Trophoblast cell (in vitro differentiated cells and primary cell): ENCODE measurements around the gene ZNF322.

Source experiments
- DNase-seq, 2 donors: peaks; one replicate each; pipeline ENCODE4 v3.0.0-alpha.2; 2016
- H2AFZ ChIP-seq: 2 replicates; pipeline ENCODE4 v1.6.1; 2013; ENCODE audit warnings: low read length, moderate library complexity, mild to moderate bottlenecking; ENCODE audit not compliant: insufficient read depth, poor library complexity
- H2AK5ac ChIP-seq: 2 replicates; pipeline ENCODE4 v1.6.1; 2013; ENCODE audit warnings: mild to moderate bottlenecking, low read length
- H2BK120ac ChIP-seq: 2 replicates; pipeline ENCODE4 v1.6.1; 2013; ENCODE audit warnings: low read length, mild to moderate bottlenecking, moderate library complexity; ENCODE audit not compliant: insufficient read depth, poor library complexity
- H2BK12ac ChIP-seq: 2 replicates; pipeline ENCODE4 v1.6.1; 2013; ENCODE audit warnings: mild to moderate bottlenecking, low read length, moderate library complexity
- H2BK5ac ChIP-seq: 2 replicates; pipeline ENCODE4 v1.6.1; 2013; ENCODE audit warnings: low read length, low read depth, moderate library complexity, mild to moderate bottlenecking; ENCODE audit not compliant: poor library complexity
- H3K14ac ChIP-seq: 2 replicates; pipeline ENCODE4 v1.6.1; 2013; ENCODE audit warnings: mild to moderate bottlenecking, low read length
- H3K18ac ChIP-seq: 2 replicates; pipeline ENCODE4 v1.6.1; 2013; ENCODE audit warnings: mild to moderate bottlenecking, low read length
- H3K23ac ChIP-seq: 2 replicates; pipeline ENCODE4 v1.6.1; 2013; ENCODE audit warnings: low read length
- H3K27ac ChIP-seq: 2 replicates; pipeline ENCODE4 v1.5.1; 2013; ENCODE audit warnings: low read depth, mild to moderate bottlenecking, inconsistent platforms, low read length, moderate library complexity
- H3K27me3 ChIP-seq: 2 replicates; pipeline ENCODE4 v1.6.1; 2013; ENCODE audit warnings: inconsistent platforms, mild to moderate bottlenecking, low read length, moderate library complexity; ENCODE audit not compliant: insufficient read depth
- H3K36me3 ChIP-seq, 2 experiments: 1 replicate in 1 of 2; 2 replicates in 1 of 2; pipeline ENCODE4 v1.6.1; 2013; ENCODE audit warnings: low read length in 2 of 2, mild to moderate bottlenecking in 2 of 2, moderate library complexity in 1 of 2; ENCODE audit not compliant: insufficient read depth in 2 of 2, control insufficient read depth in 1 of 2
- H3K4ac ChIP-seq: 2 replicates; pipeline ENCODE4 v1.6.1; 2013; ENCODE audit warnings: low read depth, mild to moderate bottlenecking, low read length, moderate library complexity
- H3K4me1 ChIP-seq, 2 experiments: 1 replicate in 1 of 2; 2 replicates in 1 of 2; pipeline ENCODE4 v1.6.1; 2013; ENCODE audit warnings: low read length in 2 of 2, mild to moderate bottlenecking in 2 of 2, moderate library complexity in 1 of 2; ENCODE audit not compliant: insufficient read depth in 2 of 2, control insufficient read depth in 1 of 2
- H3K4me2 ChIP-seq: 2 replicates; pipeline ENCODE4 v1.6.1; 2013; ENCODE audit warnings: inconsistent platforms, mild to moderate bottlenecking, low read length, moderate library complexity
- H3K4me3 ChIP-seq: 2 replicates; pipeline ENCODE4 v1.5.1; 2013; ENCODE audit warnings: mild to moderate bottlenecking, low read depth, low read length, inconsistent platforms
- H3K79me1 ChIP-seq: one replicate; pipeline ENCODE4 v1.6.1; 2013; ENCODE audit warnings: low read length
- H3K79me2 ChIP-seq: 2 replicates; pipeline ENCODE4 v1.6.1; 2013; ENCODE audit warnings: low read length, mild to moderate bottlenecking; ENCODE audit not compliant: control insufficient read depth, insufficient read depth, poor library complexity
- H3K9ac ChIP-seq: 2 replicates; pipeline ENCODE4 v1.6.1; 2013; ENCODE audit warnings: mild to moderate bottlenecking, low read length
- H3K9me3 ChIP-seq: 2 replicates; pipeline ENCODE4 v1.6.1; 2013; ENCODE audit warnings: low read depth, mild to moderate bottlenecking, control low read depth, inconsistent platforms, low read length; ENCODE audit not compliant: insufficient read depth
- H4K12ac ChIP-seq: 2 replicates; pipeline ENCODE4 v1.6.1; 2013; ENCODE audit warnings: low read depth, mild to moderate bottlenecking, low read length, moderate library complexity
- H4K8ac ChIP-seq: 2 replicates; pipeline ENCODE4 v1.6.1; 2013; ENCODE audit warnings: low read depth, mild to moderate bottlenecking, low read length, moderate library complexity
- H4K91ac ChIP-seq: one replicate; pipeline ENCODE4 v1.6.1; 2013; ENCODE audit warnings: low read depth, mild to moderate bottlenecking, low read length, moderate library complexity
- WGBS: extraction: QIAGEN DNeasy Blood & Tissue Kit; methylation state at CpG from one replicate; pipeline ENCODE4 v1.1.7; 2013; ENCODE audit warnings: missing lambda C conversion rate; ENCODE audit not compliant: insufficient read length, insufficient coverage; ENCODE audit errors: extremely low coverage; 5-methylcytosine and 5-hydroxymethylcytosine counted together

ZNF322 gene

DNA sequence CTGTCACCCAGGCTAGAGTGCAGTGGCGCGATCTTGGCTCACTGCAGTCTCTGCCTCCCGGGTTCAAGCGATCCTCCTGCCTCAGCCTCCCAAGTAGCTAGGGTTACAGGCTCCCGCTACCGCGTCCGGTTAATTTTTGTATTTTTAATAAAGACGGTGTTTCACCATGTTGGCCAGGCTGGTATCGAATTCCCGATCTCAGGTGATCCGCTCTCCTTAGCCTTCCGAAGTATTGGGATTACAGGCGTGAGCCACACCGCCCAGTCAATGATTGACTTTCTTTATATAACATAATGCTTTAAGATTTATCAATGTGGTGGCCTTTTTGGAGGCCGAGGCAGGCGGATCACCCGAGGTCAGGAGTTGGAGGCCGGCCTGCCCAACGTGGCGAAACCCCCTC, 70.6 kb downstream of the ZNF322 start:
- H3K27ac ChIP-seq = no peak overlapping the region
- H4K8ac ChIP-seq = no peak overlapping the region
- no peaks in the 10 kb centered on the region for H3K36me3 ChIP-seq
- no peaks in the 10 kb centered on the region for H3K79me2 ChIP-seq
- no peak overlapping the region for H3K4ac ChIP-seq
- no peak for DNase-seq
- H2AFZ ChIP-seq = no peak overlapping the region
- no peak overlapping the region for H4K12ac ChIP-seq
- no peak overlapping the region for H2BK120ac ChIP-seq
- no peak overlapping the region for H2AK5ac ChIP-seq
- no peaks in the 10 kb centered on the region for H3K9me3 ChIP-seq
- H2BK5ac ChIP-seq = no peak overlapping the region
- no CpG with 5 or more reads among the region's 21 CpGs for WGBS
- H3K27me3 ChIP-seq = no peaks in the 10 kb centered on the region
- H3K18ac ChIP-seq = no peak overlapping the region
- H3K23ac ChIP-seq = no peak overlapping the region
- no peak overlapping the region for H3K4me2 ChIP-seq
- no peaks in the 10 kb centered on the region for H3K79me1 ChIP-seq
- H3K9ac ChIP-seq = no peak overlapping the region
- H2BK12ac ChIP-seq = no peak overlapping the region
- H4K91ac ChIP-seq = no peak overlapping the region
- no peaks in the 10 kb centered on the region for H3K4me1 ChIP-seq
- H3K14ac ChIP-seq = no peak overlapping the region
- H3K4me3 ChIP-seq = no peak overlapping the region
